H1 (cell line): Measurements from ENCODE around the gene LRRFIP1. TPM values are rescaled to one million over a fixed set of nuclear protein-coding genes. Genes with fewer than 3 reads are reported as not detected.

Source experiments
- BCL11A ChIP-seq, 2 experiments: IDR thresholded peaks; one replicate each; pipeline ENCODE4 v1.6.1; 2011; ENCODE audit warnings: low read depth in 2 of 2, low read length in 2 of 2, mild to moderate bottlenecking in 2 of 2
- CREB1 ChIP-seq: IDR thresholded peaks from 2 replicates; pipeline ENCODE4 v1.6.1; 2012; ENCODE audit warnings: inconsistent platforms
- GTF2F1 ChIP-seq: IDR thresholded peaks from 2 replicates; pipeline ENCODE4 v1.6.1; 2012; ENCODE audit warnings: low read depth, low read length, improper control_type of control experiment, borderline replicate concordance
- PHF8 ChIP-seq: fragments of 200-600 bp; sonication (generic); conservative IDR thresholded peaks from 2 replicates; pipeline ENCODE4 v1.7.1; 2012; ENCODE audit warnings: low read depth, mild to moderate bottlenecking, inconsistent platforms, low read length, moderate library complexity
- POU5F1 ChIP-seq: IDR thresholded peaks from 2 replicates; pipeline ENCODE4 v1.6.1; 2011; ENCODE audit warnings: low read depth, mild to moderate bottlenecking, low read length, moderate library complexity
- polyA plus RNA-seq, 7 experiments: library from polyadenylated mRNA; depleted of rRNA in 3 of 7; stranded (reverse) in 5 of 7; unstranded in 2 of 7; fragments of >200 nt in 5 of 7; fragments of 200-250 nt in 2 of 7; gene quantifications; 1 replicate in 5 of 7; 2 replicates in 1 of 7; 4 replicates in 1 of 7; pipeline versions ENCODE4 v1.2.1 to v1.2.3, GENCODE V29; 2011 to 2013; ENCODE audit warnings: missing spikeins in 2 of 7, mixed read lengths in 2 of 7
- total RNA-seq: library from RNA; stranded (reverse); fragmentation: NEBNext Ultra II Directional; extraction: Animal tissue kit (Norgen Biotek cat#: 25700); gene quantifications from 2 replicates; pipeline ENCODE4 v1.2.1, GENCODE V29; 2021
- TF ChIP-seq, protein P1 (sequence below): fragments of 300-600 bp; sonication (generic); IDR thresholded peaks from 2 replicates; pipeline ENCODE4 v1.7.1; 2012; ENCODE audit warnings: low read length, moderate library complexity, mild to moderate bottlenecking, inconsistent platforms; ENCODE audit not compliant: insufficient replicate concordance

LRRFIP1 gene
- total and polyA plus RNA-seq, 2 of the 8 experiments (the other 6 are each of a cell fraction or from before 2014, with no cell fraction given): 12.1 to 75.8 TPM

DNA sequence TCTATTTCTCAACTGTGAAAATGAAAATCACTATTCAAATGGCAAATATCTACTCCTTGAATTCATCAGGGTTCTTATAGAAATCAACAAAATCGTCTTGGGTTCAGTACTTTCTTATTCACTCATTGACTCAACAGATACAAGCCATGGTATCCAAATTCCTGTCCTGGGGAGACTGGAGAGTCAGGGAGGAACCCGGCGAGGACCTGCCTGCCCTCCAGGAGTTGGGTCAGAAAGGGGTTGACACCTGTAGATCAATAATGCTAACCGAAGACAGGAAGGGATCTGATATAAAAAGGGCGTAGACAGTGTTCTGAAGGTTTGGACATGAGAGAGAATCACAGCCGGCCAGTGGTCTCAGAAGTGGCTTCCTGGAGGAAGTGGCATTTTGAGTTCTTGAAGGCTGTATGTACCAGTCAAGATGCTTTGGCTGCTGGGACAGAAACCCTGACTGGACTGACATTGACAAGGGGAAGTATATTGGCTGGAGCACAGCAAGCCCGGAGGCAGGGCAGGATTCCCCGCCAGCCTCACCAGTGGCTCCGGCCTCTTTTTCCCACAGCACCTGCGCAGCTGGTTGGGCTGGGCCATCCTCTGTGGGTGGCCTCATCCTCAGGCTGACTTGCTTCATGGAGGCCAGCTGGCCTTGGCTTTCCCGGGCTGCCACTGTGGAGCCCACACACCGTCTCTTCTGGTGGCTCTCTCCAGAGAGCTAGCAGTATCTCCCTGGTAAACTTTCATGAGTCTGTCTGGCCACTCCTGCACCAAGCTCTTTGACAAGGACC, 3.0 kb downstream of the LRRFIP1 start (continued):
- TF ChIP-seq, protein P1, sequence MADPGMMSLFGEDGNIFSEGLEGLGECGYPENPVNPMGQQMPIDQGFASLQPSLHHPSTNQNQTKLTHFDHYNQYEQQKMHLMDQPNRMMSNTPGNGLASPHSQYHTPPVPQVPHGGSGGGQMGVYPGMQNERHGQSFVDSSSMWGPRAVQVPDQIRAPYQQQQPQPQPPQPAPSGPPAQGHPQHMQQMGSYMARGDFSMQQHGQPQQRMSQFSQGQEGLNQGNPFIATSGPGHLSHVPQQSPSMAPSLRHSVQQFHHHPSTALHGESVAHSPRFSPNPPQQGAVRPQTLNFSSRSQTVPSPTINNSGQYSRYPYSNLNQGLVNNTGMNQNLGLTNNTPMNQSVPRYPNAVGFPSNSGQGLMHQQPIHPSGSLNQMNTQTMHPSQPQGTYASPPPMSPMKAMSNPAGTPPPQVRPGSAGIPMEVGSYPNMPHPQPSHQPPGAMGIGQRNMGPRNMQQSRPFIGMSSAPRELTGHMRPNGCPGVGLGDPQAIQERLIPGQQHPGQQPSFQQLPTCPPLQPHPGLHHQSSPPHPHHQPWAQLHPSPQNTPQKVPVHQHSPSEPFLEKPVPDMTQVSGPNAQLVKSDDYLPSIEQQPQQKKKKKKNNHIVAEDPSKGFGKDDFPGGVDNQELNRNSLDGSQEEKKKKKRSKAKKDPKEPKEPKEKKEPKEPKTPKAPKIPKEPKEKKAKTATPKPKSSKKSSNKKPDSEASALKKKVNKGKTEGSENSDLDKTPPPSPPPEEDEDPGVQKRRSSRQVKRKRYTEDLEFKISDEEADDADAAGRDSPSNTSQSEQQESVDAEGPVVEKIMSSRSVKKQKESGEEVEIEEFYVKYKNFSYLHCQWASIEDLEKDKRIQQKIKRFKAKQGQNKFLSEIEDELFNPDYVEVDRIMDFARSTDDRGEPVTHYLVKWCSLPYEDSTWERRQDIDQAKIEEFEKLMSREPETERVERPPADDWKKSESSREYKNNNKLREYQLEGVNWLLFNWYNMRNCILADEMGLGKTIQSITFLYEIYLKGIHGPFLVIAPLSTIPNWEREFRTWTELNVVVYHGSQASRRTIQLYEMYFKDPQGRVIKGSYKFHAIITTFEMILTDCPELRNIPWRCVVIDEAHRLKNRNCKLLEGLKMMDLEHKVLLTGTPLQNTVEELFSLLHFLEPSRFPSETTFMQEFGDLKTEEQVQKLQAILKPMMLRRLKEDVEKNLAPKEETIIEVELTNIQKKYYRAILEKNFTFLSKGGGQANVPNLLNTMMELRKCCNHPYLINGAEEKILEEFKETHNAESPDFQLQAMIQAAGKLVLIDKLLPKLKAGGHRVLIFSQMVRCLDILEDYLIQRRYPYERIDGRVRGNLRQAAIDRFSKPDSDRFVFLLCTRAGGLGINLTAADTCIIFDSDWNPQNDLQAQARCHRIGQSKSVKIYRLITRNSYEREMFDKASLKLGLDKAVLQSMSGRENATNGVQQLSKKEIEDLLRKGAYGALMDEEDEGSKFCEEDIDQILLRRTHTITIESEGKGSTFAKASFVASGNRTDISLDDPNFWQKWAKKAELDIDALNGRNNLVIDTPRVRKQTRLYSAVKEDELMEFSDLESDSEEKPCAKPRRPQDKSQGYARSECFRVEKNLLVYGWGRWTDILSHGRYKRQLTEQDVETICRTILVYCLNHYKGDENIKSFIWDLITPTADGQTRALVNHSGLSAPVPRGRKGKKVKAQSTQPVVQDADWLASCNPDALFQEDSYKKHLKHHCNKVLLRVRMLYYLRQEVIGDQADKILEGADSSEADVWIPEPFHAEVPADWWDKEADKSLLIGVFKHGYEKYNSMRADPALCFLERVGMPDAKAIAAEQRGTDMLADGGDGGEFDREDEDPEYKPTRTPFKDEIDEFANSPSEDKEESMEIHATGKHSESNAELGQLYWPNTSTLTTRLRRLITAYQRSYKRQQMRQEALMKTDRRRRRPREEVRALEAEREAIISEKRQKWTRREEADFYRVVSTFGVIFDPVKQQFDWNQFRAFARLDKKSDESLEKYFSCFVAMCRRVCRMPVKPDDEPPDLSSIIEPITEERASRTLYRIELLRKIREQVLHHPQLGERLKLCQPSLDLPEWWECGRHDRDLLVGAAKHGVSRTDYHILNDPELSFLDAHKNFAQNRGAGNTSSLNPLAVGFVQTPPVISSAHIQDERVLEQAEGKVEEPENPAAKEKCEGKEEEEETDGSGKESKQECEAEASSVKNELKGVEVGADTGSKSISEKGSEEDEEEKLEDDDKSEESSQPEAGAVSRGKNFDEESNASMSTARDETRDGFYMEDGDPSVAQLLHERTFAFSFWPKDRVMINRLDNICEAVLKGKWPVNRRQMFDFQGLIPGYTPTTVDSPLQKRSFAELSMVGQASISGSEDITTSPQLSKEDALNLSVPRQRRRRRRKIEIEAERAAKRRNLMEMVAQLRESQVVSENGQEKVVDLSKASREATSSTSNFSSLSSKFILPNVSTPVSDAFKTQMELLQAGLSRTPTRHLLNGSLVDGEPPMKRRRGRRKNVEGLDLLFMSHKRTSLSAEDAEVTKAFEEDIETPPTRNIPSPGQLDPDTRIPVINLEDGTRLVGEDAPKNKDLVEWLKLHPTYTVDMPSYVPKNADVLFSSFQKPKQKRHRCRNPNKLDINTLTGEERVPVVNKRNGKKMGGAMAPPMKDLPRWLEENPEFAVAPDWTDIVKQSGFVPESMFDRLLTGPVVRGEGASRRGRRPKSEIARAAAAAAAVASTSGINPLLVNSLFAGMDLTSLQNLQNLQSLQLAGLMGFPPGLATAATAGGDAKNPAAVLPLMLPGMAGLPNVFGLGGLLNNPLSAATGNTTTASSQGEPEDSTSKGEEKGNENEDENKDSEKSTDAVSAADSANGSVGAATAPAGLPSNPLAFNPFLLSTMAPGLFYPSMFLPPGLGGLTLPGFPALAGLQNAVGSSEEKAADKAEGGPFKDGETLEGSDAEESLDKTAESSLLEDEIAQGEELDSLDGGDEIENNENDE: no peak
- TF ChIP-seq PHF8 (no peak), POU5F1 (no peak), GTF2F1 (no peak), CREB1 (no peak), BCL11A (IDR thresholded peaks at IDR 0.05; ENCODE audit: low read depth in 2 of 2, low read length in 2 of 2) (no peak)
